GM21360 (cell line): ENCODE results near the gene CYB561D1.

Experiments used
- ATAC-seq: cut with Tn5 transposase; IDR thresholded peaks from one replicate; pipeline ENCODE4 v1.9.1; 2021; ENCODE audit warnings: mild to moderate bottlenecking, moderate library complexity; ENCODE audit not compliant: unreplicated experiment

Gene CYB561D1

GRCh38 chr1:109527846-109528695, 34.2 kb downstream of the CYB561D1 start:
- ATAC-seq: no peak

- no peak for ATAC-seq
Measured at GRCh38 chr1:109528712-109529111, 34.8 kb downstream of the CYB561D1 start.

GRCh38 chr1:109529881-109530456, 36.1 kb downstream of the CYB561D1 start:
- ATAC-seq: no peak

GRCh38 chr1:109530457-109531087, 36.7 kb downstream of the CYB561D1 start:
- ATAC-seq: no peak

- ATAC-seq: no peak
Measured at GRCh38 chr1:109531380-109531779, 37.5 kb downstream of the CYB561D1 start.

GRCh38 chr1:109531826-109532364, 38.0 kb downstream of the CYB561D1 start:
- ATAC-seq: no peak

GRCh38 chr1:109532365-109533136, 38.7 kb downstream of the CYB561D1 start:
- ATAC-seq: no peak

GRCh38 chr1:109534307-109534858, 40.5 kb downstream of the CYB561D1 start:
- no peak for ATAC-seq

- ATAC-seq: no peak
Measured at GRCh38 chr1:109535481-109535880, 41.6 kb downstream of the CYB561D1 start.

- no peak for ATAC-seq
Measured at GRCh38 chr1:109535971-109536491, 42.1 kb downstream of the CYB561D1 start.

- ATAC-seq: no peak
Measured at GRCh38 chr1:109537450-109538178, 43.7 kb downstream of the CYB561D1 start.

- no peak for ATAC-seq
Measured at GRCh38 chr1:109538827-109539555, 45.1 kb downstream of the CYB561D1 start.

- no peak for ATAC-seq
Measured at GRCh38 chr1:109539676-109540075, 45.8 kb downstream of the CYB561D1 start, which contains the start of gene GPR61. TSS of gene GPR61 (plus strand) at chr1:109539872. CDS start at chr1:109543023, 3,151 bp downstream.

GRCh38 chr1:109541102-109541501, 47.2 kb downstream of the CYB561D1 start:
- ATAC-seq: no peak

GRCh38 chr1:109542657-109543056, 48.8 kb downstream of the CYB561D1 start:
- ATAC-seq: no peak

GRCh38 chr1:109543283-109543987, 49.5 kb downstream of the CYB561D1 start:
- no peak for ATAC-seq

- ATAC-seq: no peak
Measured at GRCh38 chr1:109543988-109544735, 50.3 kb downstream of the CYB561D1 start.
